ENCODE data around the gene ILRUN.
"Not testable (repeated sequence)": the region's sequence is repeated elsewhere in the genome, so short reads cannot be mapped to it uniquely, and the experiment has no call there.

- TF ChIP-seq CTCF (optimal IDR thresholded peaks at IDR 0.05 in 1 of 3, IDR thresholded peaks at IDR 0.05 in 1 of 3, conservative IDR thresholded peaks at IDR 0.05 in 1 of 3; ENCODE audit: extremely low read depth in 1 of 3, insufficient read depth in 2 of 3, low read length in 3 of 3); EZH2 (IDR thresholded peaks at IDR 0.05; ENCODE audit: low read length): not testable (repeated sequence)
Observed at GRCh38 chr6:34655876-34656377, 40.6 kb downstream of the ILRUN start.
